ENCODE data around the gene M1AP. TPM values are rescaled to one million over a fixed set of nuclear protein-coding genes. Genes with fewer than 3 reads are reported as not detected.
A peak's percentile ranks its signal among the peaks of the same experiment; 100 is the strongest.

Gene M1AP
- total and polyA plus RNA-seq, 9 of the 15 experiments (the other 6 are each of a cell fraction or from before 2014, with no cell fraction given), result 0.06 to 0.33 (median 0.11) TPM; not detected in 4

- TF ChIP-seq VEZF1 (CRISPR knock-in tag; IDR thresholded peaks at IDR 0.05) (peak; percentile 81), TAF9B (IDR thresholded peaks at IDR 0.05; ENCODE audit: partially characterized antibody) (peak; percentile 94), TCF7 (IDR thresholded peaks at IDR 0.05; ENCODE audit: borderline replicate concordance) (peak; percentile 82; the same call in 1 of the 2 replicates), YY1 (IDR thresholded peaks at IDR 0.05; ENCODE audit: borderline replicate concordance in 1 of 3, control insufficient read depth in 1 of 3, extremely low read depth in 1 of 3, insufficient read depth in 3 of 3, insufficient read length in 1 of 3, insufficient replicate concordance in 2 of 3, low read depth in 1 of 3, low read length in 2 of 3) (peak; percentile 83 to 97 (median 94)), GABPB1 (CRISPR knock-in tag; IDR thresholded peaks at IDR 0.05) (peak; percentile 94), SRSF7 (optimal IDR thresholded peaks at IDR 0.05; ENCODE audit: low read depth, low read length) (no peak), CREB1 (IDR thresholded peaks at IDR 0.05) (peak; percentile 84), CREB1 (CRISPR knock-in tag; IDR thresholded peaks at IDR 0.05) (peak; percentile 73), POLR2AphosphoS2 (IDR thresholded peaks at IDR 0.05; ENCODE audit: low read length) (peak; percentile 30; the same call in 1 of the 2 replicates), BHLHE40 (IDR thresholded peaks at IDR 0.05; ENCODE audit: low read length) (peak; percentile 3; the same call in 1 of the 2 replicates), XRCC5 (IDR thresholded peaks at IDR 0.05; ENCODE audit: low read depth, low read length) (peak; percentile 91), ZNF133 (CRISPR knock-in tag; IDR thresholded peaks at IDR 0.05) (no peak), ZNF740 (CRISPR knock-in tag; IDR thresholded peaks at IDR 0.05) (no peak), ZNF740 (tag; IDR thresholded peaks at IDR 0.05) (no peak), CBX5 (IDR thresholded peaks at IDR 0.05; ENCODE audit: borderline replicate concordance, low read depth) (no peak), ASH1L (IDR thresholded peaks at IDR 0.05; ENCODE audit: borderline replicate concordance, low read depth, partially characterized antibody) (peak; percentile 12), SETDB1 (IDR thresholded peaks at IDR 0.05; ENCODE audit: low read length) (peak; percentile 45), CHD1 (IDR thresholded peaks at IDR 0.05; ENCODE audit: low read length) (peak; percentile 58), NR2C2 (CRISPR knock-in tag; IDR thresholded peaks at IDR 0.05) (peak; percentile 89), NR2C2 (tag; IDR thresholded peaks at IDR 0.05) (peak; percentile 97), ZNF174 (CRISPR knock-in tag; IDR thresholded peaks at IDR 0.05) (no peak), POLR2H (tag; IDR thresholded peaks at IDR 0.05; ENCODE audit: low read depth) (peak; percentile 73), ZNF699 (CRISPR knock-in tag; IDR thresholded peaks at IDR 0.05; ENCODE audit: insufficient replicate concordance) (no peak), MNT (conservative IDR thresholded peaks at IDR 0.05) (peak; percentile 52 to 80)
Observed at GRCh38 chr2:74529357-74530238, 118.5 kb downstream of the M1AP start, which contains the start of the genes AUP1 and HTRA2 (continued).
